Motor neuron (in vitro differentiated cells): ENCODE data around the gene CEACAM7. TPM values are rescaled to one million over a fixed set of nuclear protein-coding genes. Genes with fewer than 3 reads are reported as not detected.

Experiments
- ATAC-seq, 8 experiments: fragments of 200-7000 bp; cut with Tn5 transposase; replicated peaks in 6 of 8; 2 replicates each; pipeline ENCODE4 v1.8.0; 2021; ENCODE audit warnings: mild to moderate bottlenecking in 8 of 8, moderate library complexity in 8 of 8
- H3K27ac ChIP-seq, 2 donors: fragments of 250-450 bp; sonication (Bioruptor Pico); 2 replicates each; pipeline ENCODE4 v1.9.0; 2021; ENCODE audit warnings: antibody characterized with exemption in 2 of 2, mild to moderate bottlenecking in 2 of 2, moderate library complexity in 1 of 2
- H3K4me1 ChIP-seq, 2 donors: fragments of 250-450 bp; sonication (Bioruptor Pico); replicated peaks in 1 of 2; 2 replicates each; pipeline ENCODE4 v1.6.1; 2021; ENCODE audit warnings: antibody characterized with exemption in 2 of 2, mild to moderate bottlenecking in 2 of 2, moderate library complexity in 1 of 2
- H3K4me3 ChIP-seq, 5 donors: fragments of 250-450 bp; sonication (Bioruptor Pico); 2 replicates each; pipeline ENCODE4 v1.9.0; 2021; ENCODE audit warnings: antibody characterized with exemption in 5 of 5, mild to moderate bottlenecking in 5 of 5, moderate library complexity in 4 of 5
- WGBS, 10 experiments: fragments of 450-650 bp; shearing (Covaris generic); methylation state at CpG; one replicate each; pipeline ENCODE4 v1.0.0; 2022; 5-methylcytosine and 5-hydroxymethylcytosine counted together
- in situ Hi-C, 9 experiments: fragments of 400-800 bp; cut with MboI; loops; one replicate each; pipeline ENCODE4 v1.15.0; 2021; ENCODE audit warnings: low sequenced_read_pairs in 9 of 9, low pct_unique_long_range_greater_than_20kb in 2 of 9; ENCODE audit not compliant: unreplicated experiment in 9 of 9
- total RNA-seq, 8 experiments: library from RNA; unstranded; fragments of 300-600 nt; gene quantifications; 2 replicates each; pipeline versions ENCODE4 v1.2.3 to v1.2.4, GENCODE V29; 2022

The CEACAM7 gene
- total RNA-seq, 8 experiments from 2014 or later: 0.13 to 0.28 (median 0.21) TPM; not detected in 5

DNA sequence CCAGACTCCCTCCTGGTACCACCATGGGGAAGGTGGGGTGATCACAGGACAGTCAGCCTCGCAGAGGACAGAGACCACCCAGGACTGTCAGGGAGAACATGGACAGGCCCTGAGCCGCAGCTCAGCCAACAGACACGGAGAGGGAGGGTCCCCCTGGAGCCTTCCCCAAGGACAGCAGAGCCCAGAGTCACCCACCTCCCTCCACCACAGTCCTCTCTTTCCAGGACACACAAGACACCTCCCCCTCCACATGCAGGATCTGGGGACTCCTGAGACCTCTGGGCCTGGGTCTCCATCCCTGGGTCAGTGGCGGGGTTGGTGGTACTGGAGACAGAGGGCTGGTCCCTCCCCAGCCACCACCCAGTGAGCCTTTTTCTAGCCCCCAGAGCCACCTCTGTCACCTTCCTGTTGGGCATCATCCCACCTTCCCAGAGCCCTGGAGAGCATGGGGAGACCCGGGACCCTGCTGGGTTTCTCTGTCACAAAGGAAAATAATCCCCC is 19.9 kb upstream of the CEACAM7 start:
- in situ Hi-C loops: no loop called here
- 14 to 25% (median 20%) methylated on average over 1 to 2 of the region's 5 CpGs; no CpG with 5 or more reads in 7 of the 10 experiments for WGBS, 10 experiments
- Histone ChIP-seq H3K4me1 (no peaks in the 10 kb centered on the region), H3K27ac (no peak overlapping the region), H3K4me3 (no peak overlapping the region)
- no peak for ATAC-seq

DNA sequence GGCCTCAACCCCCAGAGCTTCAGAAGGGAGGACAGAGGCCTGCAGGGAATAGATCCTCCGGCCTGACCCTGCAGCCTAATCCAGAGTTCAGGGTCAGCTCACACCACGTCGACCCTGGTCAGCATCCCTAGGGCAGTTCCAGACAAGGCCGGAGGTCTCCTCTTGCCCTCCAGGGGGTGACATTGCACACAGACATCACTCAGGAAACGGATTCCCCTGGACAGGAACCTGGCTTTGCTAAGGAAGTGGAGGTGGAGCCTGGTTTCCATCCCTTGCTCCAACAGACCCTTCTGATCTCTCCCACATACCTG is 19.4 kb upstream of the CEACAM7 start:
- ATAC-seq: no peak
- H3K27ac ChIP-seq: no peak overlapping the region
- in situ Hi-C loops: no loop called here
- no peak overlapping the region for H3K4me3 ChIP-seq
- 0 to 70% (median 35%) methylated on average over 2 to 3 of the region's 5 CpGs; no CpG with 5 or more reads in 6 of the 10 experiments for WGBS, 10 experiments
- no peaks in the 10 kb centered on the region for H3K4me1 ChIP-seq

DNA sequence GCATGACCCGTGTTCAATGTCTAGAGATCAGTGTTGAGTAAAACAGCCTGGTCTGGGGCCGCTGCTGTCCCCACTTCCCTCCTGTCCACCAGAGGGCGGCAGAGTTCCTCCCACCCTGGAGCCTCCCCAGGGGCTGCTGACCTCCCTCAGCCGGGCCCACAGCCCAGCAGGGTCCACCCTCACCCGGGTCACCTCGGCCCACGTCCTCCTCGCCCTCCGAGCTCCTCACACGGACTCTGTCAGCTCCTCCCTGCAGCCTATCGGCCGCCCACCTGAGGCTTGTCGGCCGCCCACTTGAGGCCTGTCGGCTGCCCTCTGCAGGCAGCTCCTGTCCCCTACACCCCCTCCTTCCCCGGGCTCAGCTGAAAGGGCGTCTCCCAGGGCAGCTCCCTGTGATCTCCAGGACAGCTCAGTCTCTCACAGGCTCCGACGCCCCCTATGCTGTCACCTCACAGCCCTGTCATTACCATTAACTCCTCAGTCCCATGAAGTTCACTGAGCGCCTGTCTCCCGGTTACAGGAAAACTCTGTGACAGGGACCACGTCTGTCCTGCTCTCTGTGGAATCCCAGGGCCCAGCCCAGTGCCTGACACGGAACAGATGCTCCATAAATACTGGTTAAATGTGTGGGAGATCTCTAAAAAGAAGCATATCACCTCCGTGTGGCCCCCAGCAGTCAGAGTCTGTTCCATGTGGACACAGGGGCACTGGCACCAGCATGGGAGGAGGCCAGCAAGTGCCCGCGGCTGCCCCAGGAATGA is 18.9 kb upstream of the CEACAM7 start:
- ATAC-seq: peak in 4 of 8 experiments; percentile 22 to 96 (median 93)
- WGBS, 10 experiments: 0 to 35% (median 12%) methylated on average over 1 to 13 of the region's 26 CpGs; no CpG with 5 or more reads in 3 of the 10 experiments
- no peaks in the 10 kb centered on the region for H3K4me1 ChIP-seq
- in situ Hi-C loops: no loop called here
- H3K4me3 ChIP-seq: no peak overlapping the region
- H3K27ac ChIP-seq: no peak overlapping the region

DNA sequence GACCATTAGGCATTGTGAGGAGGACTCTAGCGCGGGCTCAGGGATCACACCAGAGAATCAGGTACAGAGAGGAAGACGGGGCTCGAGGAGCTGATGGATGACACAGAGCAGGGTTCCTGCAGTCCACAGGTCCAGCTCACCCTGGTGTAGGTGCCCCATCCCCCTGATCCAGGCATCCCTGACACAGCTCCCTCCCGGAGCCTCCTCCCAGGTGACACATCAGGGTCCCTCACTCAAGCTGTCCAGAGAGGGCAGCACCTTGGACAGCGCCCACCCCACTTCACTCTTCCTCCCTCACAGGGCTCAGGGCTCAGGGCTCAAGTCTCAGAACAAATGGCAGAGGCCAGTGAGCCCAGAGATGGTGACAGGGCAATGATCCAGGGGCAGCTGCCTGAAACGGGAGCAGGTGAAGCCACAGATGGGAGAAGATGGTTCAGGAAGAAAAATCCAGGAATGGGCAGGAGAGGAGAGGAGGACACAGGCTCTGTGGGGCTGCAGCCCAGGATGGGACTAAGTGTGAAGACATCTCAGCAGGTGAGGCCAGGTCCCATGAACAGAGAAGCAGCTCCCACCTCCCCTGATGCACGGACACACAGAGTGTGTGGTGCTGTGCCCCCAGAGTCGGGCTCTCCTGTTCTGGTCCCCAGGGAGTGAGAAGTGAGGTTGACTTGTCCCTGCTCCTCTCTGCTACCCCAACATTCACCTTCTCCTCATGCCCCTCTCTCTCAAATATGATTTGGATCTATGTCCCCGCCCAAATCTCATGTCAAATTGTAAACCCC is 17.5 kb upstream of the CEACAM7 start:
- no peak overlapping the region for H3K27ac ChIP-seq
- H3K4me3 ChIP-seq: no peak overlapping the region
- in situ Hi-C loops: no loop called here
- H3K4me1 ChIP-seq: no peaks in the 10 kb centered on the region
- peak in 2 of 8 experiments; percentile 14 to 46 for ATAC-seq
- WGBS, 10 experiments: 0 to 20% (median 0%) methylated on average over 1 to 4 of the region's 10 CpGs; no CpG with 5 or more reads in 3 of the 10 experiments

DNA sequence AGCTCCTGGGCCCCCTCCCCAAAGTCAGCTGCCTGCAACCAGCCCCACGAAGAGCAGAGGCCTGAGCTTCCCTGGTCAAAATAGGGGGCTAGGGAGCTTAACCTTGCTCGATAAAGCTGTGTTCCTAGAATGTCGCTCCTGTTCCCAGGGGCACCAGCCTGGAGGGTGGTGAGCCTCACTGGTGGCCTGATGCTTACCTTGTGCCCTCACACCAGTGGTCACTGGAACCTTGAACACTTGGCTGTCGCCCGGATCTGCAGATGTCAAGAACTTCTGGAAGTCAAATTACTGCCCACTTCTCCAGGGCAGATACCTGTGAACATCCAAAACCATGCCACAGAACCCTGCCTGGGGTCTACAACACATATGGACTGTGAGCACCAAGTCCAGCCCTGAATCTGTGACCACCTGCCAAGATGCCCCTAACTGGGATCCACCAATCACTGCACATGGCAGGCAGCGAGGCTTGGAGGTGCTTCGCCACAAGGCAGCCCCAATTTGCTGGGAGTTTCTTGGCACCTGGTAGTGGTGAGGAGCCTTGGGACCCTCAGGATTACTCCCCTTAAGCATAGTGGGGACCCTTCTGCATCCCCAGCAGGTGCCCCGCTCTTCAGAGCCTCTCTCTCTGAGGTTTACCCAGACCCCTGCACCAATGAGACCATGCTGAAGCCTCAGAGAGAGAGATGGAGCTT is 15.7 kb upstream of the CEACAM7 start:
- no peak for ATAC-seq
- 0 to 50% (median 34%) methylated on average over 1 to 5 of the region's 8 CpGs; no CpG with 5 or more reads in 4 of the 10 experiments for WGBS, 10 experiments
- no peaks in the 10 kb centered on the region for H3K4me1 ChIP-seq
- in situ Hi-C loops: no loop called here
- H3K4me3 ChIP-seq: no peak overlapping the region
- H3K27ac ChIP-seq: no peak overlapping the region

DNA sequence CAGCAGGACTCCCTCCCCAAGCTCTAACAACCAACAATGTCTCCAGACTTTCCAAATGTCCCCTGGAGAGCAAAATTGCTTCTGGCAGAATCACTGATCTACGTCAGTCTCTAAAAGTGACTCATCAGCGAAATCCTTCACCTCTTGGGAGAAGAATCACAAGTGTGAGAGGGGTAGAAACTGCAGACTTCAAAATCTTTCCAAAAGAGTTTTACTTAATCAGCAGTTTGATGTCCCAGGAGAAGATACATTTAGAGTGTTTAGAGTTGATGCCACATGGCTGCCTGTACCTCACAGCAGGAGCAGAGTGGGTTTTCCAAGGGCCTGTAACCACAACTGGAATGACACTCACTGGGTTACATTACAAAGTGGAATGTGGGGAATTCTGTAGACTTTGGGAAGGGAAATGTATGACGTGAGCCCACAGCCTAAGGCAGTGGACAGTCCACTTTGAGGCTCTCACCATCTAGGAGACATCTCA is 14.1 kb upstream of the CEACAM7 start:
- H3K4me1 ChIP-seq: no peaks in the 10 kb centered on the region
- WGBS, 10 experiments: 0 to 14% (median 0%) methylated on average over 1 of the region's 3 CpGs; no CpG with 5 or more reads in 7 of the 10 experiments
- in situ Hi-C loops: no loop called here
- no peak for ATAC-seq
- no peak overlapping the region for H3K4me3 ChIP-seq
- H3K27ac ChIP-seq: no peak overlapping the region

DNA sequence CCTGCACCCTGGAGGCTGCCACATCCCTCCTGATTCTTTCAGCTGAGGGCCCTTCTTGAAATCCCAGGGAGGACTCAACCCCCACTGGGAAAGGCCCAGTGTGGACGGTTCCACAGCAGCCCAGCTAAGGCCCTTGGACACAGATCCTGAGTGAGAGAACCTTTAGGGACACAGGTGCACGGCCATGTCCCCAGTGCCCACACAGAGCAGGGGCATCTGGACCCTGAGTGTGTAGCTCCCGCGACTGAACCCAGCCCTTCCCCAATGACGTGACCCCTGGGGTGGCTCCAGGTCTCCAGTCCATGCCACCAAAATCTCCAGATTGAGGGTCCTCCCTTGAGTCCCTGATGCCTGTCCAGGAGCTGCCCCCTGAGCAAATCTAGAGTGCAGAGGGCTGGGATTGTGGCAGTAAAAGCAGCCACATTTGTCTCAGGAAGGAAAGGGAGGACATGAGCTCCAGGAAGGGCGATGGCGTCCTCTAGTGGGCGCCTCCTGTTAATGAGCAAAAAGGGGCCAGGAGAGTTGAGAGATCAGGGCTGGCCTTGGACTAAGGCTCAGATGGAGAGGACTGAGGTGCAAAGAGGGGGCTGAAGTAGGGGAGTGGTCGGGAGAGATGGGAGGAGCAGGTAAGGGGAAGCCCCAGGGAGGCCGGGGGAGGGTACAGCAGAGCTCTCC is 13.5 kb upstream of the CEACAM7 start:
- H3K4me3 ChIP-seq: no peak overlapping the region
- 0 to 40% (median 0%) methylated on average over 1 of the region's 10 CpGs; no CpG with 5 or more reads in 5 of the 10 experiments for WGBS, 10 experiments
- ATAC-seq: no peak
- in situ Hi-C loops: no loop called here
- no peak overlapping the region for H3K27ac ChIP-seq
- no peaks in the 10 kb centered on the region for H3K4me1 ChIP-seq

DNA sequence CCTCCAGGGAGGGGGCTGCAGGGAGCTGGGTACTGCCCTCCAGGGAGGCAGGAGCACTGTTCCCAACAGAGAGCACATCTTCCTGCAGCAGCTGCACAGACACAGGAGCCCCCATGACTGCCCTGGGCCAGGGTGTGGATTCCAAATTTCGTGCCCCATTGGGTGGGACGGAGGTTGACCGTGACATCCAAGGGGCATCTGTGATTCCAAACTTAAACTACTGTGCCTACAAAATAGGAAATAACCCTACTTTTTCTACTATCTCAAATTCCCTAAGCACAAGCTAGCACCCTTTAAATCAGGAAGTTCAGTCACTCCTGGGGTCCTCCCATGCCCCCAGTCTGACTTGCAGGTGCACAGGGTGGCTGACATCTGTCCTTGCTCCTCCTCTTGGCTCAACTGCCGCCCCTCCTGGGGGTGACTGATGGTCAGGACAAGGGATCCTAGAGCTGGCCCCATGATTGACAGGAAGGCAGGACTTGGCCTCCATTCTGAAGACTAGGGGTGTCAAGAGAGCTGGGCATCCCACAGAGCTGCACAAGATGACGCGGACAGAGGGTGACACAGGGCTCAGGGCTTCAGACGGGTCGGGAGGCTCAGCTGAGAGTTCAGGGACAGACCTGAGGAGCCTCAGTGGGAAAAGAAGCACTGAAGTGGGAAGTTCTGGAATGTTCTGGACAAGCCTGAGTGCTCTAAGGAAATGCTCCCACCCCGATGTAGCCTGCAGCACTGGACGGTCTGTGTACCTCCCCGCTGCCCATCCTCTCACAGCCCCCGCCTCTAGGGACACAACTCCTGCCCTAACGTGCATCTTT is 12.5 kb upstream of the CEACAM7 start:
- WGBS, 10 experiments: 0 to 68% (median 30%) methylated on average over 2 to 6 of the region's 13 CpGs; no CpG with 5 or more reads in 5 of the 10 experiments
- Histone ChIP-seq H3K4me1 (no peaks in the 10 kb centered on the region), H3K27ac (no peak overlapping the region), H3K4me3 (no peak overlapping the region)
- ATAC-seq: no peak
- in situ Hi-C loops: no loop called here

DNA sequence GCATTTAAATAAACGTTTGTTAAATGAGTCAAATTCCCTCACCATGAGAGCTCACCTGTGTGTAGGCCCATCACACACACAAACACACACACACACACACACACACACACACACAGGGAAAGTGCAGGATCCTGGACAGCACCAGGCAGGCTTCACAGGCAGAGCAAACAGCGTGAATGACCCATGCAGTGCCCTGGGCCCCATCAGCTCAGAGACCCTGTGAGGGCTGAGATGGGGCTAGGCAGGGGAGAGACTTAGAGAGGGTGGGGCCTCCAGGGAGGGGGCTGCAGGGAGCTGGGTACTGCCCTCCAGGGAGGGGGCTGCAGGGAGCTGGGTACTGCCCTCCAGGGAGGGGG is 11.9 kb upstream of the CEACAM7 start:
- no peaks in the 10 kb centered on the region for H3K4me1 ChIP-seq
- H3K27ac ChIP-seq: no peak overlapping the region
- 0 to 17% (median 0%) methylated on average over 1 to 2 of the region's 2 CpGs; no CpG with 5 or more reads in 7 of the 10 experiments for WGBS, 10 experiments
- H3K4me3 ChIP-seq: no peak overlapping the region
- in situ Hi-C loops: no loop called here
- no peak for ATAC-seq

DNA sequence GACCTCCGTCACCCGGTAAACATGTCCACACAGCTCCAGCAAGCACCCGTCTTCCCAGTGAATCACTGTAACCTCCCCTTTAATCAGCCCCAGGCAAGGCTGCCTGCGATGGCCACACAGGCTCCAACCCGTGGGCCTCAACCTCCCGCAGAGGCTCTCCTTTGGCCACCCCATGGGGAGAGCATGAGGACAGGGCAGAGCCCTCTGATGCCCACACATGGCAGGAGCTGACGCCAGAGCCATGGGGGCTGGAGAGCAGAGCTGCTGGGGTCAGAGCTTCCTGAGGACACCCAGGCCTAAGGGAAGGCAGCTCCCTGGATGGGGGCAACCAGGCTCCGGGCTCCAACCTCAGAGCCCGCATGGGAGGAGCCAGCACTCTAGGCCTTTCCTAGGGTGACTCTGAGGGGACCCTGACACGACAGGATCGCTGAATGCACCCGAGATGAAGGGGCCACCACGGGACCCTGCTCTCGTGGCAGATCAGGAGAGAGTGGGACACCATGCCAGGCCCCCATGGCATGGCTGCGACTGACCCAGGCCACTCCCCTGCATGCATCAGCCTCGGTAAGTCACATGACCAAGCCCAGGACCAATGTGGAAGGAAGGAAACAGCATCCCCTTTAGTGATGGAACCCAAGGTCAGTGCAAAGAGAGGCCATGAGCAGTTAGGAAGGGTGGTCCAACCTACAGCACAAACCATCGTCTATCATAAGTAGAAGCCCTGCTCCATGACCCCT is 11.3 kb upstream of the CEACAM7 start:
- Histone ChIP-seq H3K27ac (no peak overlapping the region), H3K4me3 (no peak overlapping the region), H3K4me1 (no peaks in the 10 kb centered on the region)
- 0 to 87% (median 30%) methylated on average over 1 to 7 of the region's 17 CpGs; no CpG with 5 or more reads in 3 of the 10 experiments for whole genome bisulfite sequencing, 10 experiments
- in situ Hi-C loops: no loop called here
- ATAC-seq: no peak

DNA sequence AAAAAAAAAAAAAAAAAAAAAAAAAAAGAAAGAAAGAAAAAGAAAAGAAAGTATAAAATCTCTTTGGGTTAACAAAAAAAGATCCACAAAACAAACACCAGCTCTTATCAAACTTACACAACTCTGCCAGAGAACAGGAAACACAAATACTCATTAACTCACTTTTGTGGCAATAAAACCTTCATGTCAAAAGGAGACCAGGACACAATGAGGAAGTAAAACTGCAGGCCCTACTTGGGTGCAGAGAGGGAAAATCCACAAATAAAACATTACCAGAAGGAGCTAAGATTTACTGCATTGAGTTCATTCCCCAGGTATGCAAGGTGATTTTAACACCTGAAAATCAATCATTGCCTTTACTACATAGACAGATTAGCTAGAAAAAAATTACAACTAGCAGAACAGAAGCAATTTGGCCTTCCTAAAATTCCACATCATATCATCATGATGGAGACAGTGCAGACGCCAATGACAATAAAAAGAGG is 10.7 kb upstream of the CEACAM7 start:
- Histone ChIP-seq H3K4me1 (no peaks in the 10 kb centered on the region), H3K27ac (no peak overlapping the region), H3K4me3 (no peak overlapping the region)
- ATAC-seq: no peak
- in situ Hi-C loops: no loop called here
- 0 to 17% methylated on average over 1 of the region's 1 CpG; no CpG with 5 or more reads in 8 of the 10 experiments for WGBS, 10 experiments
